CD4-positive, alpha-beta T cell (primary cell): Measurements from ENCODE around the gene FUZ. TPM values are rescaled to one million over a fixed set of nuclear protein-coding genes. Genes with fewer than 3 reads are reported as not detected.

Experiments
- ATAC-seq: fragments of 200-7000 bp; cut with Tn5 transposase; one replicate; pipeline ENCODE4 v1.10.0; 2022; ENCODE audit warnings: mild to moderate bottlenecking; ENCODE audit not compliant: poor library complexity
- CTCF ChIA-PET: fragments of 350-600 bp; sonication (Branson Sonifier 250); formaldehyde crosslinking; loops from one replicate; lab custom pipeline; 2021; ENCODE audit warnings: antibody characterized with exemption, inconsistent platforms; lab: Charles Lee
- POLR2A ChIA-PET: fragments of 350-600 bp; sonication (Branson Sonifier 250); formaldehyde crosslinking; loops from one replicate; lab custom pipeline; 2021; ENCODE audit warnings: antibody characterized with exemption, inconsistent platforms; lab: Charles Lee
- DNase-seq, 14 experiments: peaks; one replicate each; pipeline ENCODE4 v3.0.0-alpha.2; 2013 to 2020; ENCODE audit warnings: mixed read lengths in 2 of 14
- H3K27ac ChIP-seq, 2 donors: one replicate each; pipeline versions ENCODE4 v1.5.1 to v1.7.0; 2013; ENCODE audit warnings: low read length in 2 of 2, low read depth in 1 of 2, mild to moderate bottlenecking in 1 of 2
- H3K27me3 ChIP-seq, 2 experiments: 1 replicate in 1 of 2; 2 replicates in 1 of 2; pipeline versions ENCODE4 v1.6.1 to v1.7.0; 2013; ENCODE audit warnings: low read length in 2 of 2, control low read depth in 1 of 2, mild to moderate bottlenecking in 1 of 2, moderate library complexity in 1 of 2; ENCODE audit not compliant: insufficient read depth in 2 of 2, control insufficient read depth in 1 of 2
- H3K36me3 ChIP-seq: one replicate; pipeline ENCODE4 v1.6.1; 2013; ENCODE audit warnings: low read length, control low read depth; ENCODE audit not compliant: insufficient read depth
- H3K4me1 ChIP-seq: one replicate; pipeline ENCODE4 v1.6.1; 2013; ENCODE audit warnings: low read length, control low read depth; ENCODE audit not compliant: insufficient read depth
- H3K4me3 ChIP-seq: one replicate; pipeline ENCODE4 v1.5.1; 2013; ENCODE audit warnings: mild to moderate bottlenecking, low read length, moderate library complexity
- H3K9me3 ChIP-seq, 2 experiments: 1 replicate in 1 of 2; 2 replicates in 1 of 2; pipeline versions ENCODE4 v1.6.1 to v1.7.0; 2013; ENCODE audit warnings: low read length in 2 of 2, mild to moderate bottlenecking in 2 of 2, control low read depth in 1 of 2, moderate library complexity in 1 of 2; ENCODE audit not compliant: control insufficient read depth in 1 of 2, insufficient read depth in 1 of 2
- H3K27ac Mint-ChIP-seq: one replicate; pipeline ENCODE4 v1.8.0; 2020; ENCODE audit warnings: mixed read lengths
- H3K27me3 Mint-ChIP-seq: one replicate; pipeline ENCODE4 v1.8.0; 2021; ENCODE audit warnings: mixed read lengths
- H3K36me3 Mint-ChIP-seq: one replicate; pipeline ENCODE4 v1.8.0; 2021; ENCODE audit warnings: low read depth, mixed read lengths
- H3K4me1 Mint-ChIP-seq: one replicate; pipeline ENCODE4 v1.8.0; 2021; ENCODE audit warnings: low read depth, mixed read lengths
- H3K4me3 Mint-ChIP-seq: one replicate; pipeline ENCODE4 v1.8.0; 2020; ENCODE audit warnings: mild to moderate bottlenecking, mixed read lengths
- H3K9me3 Mint-ChIP-seq: one replicate; pipeline ENCODE4 v1.8.0; 2020; ENCODE audit warnings: mixed read lengths
- intact Hi-C, 2 experiments: fragments of 100-400 bp; cut with DNase I in 1 of 2; cut with micrococcal nuclease in 1 of 2; formaldehyde crosslinking; loops; one replicate each; pipeline versions ENCODE4 v1.15.1 to v1.9.0; 2023 to 2025; cut with DNase I, micrococcal nuclease
- total RNA-seq, 174 experiments: library from RNA in 2 of 174; stranded (reverse) in 2 of 174; gene quantifications; one replicate each; pipeline ENCODE4 v1.2.3 and lab custom pipeline; 2021 to 2026
- TF ChIP-seq, protein P1 (sequence below): fragments of 200-600 bp; IDR thresholded peaks from one replicate; pipeline ENCODE4 v1.8.0; 2022; ENCODE audit warnings: antibody characterized with exemption, mild to moderate bottlenecking

FUZ gene
- total RNA-seq, 2 experiments from 2014 or later: 14.9 to 15.2 TPM

DNA sequence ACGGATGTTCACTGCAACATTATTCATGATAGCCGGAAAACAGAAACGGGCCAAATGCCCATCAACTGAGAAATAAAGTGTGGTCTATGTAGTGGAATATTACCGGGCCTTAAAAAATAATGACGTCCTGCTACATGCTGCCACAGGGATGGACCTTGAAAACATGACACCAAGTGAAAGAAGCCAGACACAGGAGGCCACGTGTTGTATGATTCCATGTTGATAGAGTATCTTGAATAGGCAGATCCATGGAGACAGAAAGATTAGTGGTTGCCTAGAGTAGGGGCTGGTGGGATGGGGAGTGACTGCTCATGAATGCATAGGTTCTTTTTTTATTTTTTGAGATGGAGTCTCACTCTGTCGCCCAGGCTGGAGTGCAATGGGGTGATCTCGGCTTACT, 42.6 kb downstream of the FUZ start:
- ChIA-PET POLR2A (no interaction called here), CTCF (no interaction called here)
- H3K27ac Mint-ChIP-seq: no peak overlapping the region
- peaks cover 53% of the 10 kb centered on the region for H3K4me1 Mint-ChIP-seq
- ATAC-seq: no peak
- H3K9me3 Mint-ChIP-seq: no peaks in the 10 kb centered on the region
- peaks cover 3% of the 10 kb centered on the region for H3K36me3 ChIP-seq
- TF ChIP-seq, protein P1, sequence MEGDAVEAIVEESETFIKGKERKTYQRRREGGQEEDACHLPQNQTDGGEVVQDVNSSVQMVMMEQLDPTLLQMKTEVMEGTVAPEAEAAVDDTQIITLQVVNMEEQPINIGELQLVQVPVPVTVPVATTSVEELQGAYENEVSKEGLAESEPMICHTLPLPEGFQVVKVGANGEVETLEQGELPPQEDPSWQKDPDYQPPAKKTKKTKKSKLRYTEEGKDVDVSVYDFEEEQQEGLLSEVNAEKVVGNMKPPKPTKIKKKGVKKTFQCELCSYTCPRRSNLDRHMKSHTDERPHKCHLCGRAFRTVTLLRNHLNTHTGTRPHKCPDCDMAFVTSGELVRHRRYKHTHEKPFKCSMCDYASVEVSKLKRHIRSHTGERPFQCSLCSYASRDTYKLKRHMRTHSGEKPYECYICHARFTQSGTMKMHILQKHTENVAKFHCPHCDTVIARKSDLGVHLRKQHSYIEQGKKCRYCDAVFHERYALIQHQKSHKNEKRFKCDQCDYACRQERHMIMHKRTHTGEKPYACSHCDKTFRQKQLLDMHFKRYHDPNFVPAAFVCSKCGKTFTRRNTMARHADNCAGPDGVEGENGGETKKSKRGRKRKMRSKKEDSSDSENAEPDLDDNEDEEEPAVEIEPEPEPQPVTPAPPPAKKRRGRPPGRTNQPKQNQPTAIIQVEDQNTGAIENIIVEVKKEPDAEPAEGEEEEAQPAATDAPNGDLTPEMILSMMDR: no peak
- H3K4me1 ChIP-seq: peaks cover 30% of the 10 kb centered on the region
- no peaks in the 10 kb centered on the region for H3K27me3 ChIP-seq
- H3K27ac ChIP-seq: no peak overlapping the region
- H3K4me3 Mint-ChIP-seq: no peak overlapping the region
- DNase-seq: no peak
- H3K27me3 Mint-ChIP-seq: no peaks in the 10 kb centered on the region
- no peak overlapping the region for H3K4me3 ChIP-seq
- intact Hi-C loops: no loop called here
- H3K9me3 ChIP-seq: no peaks in the 10 kb centered on the region
- H3K36me3 Mint-ChIP-seq: peaks cover 31% of the 10 kb centered on the region

DNA sequence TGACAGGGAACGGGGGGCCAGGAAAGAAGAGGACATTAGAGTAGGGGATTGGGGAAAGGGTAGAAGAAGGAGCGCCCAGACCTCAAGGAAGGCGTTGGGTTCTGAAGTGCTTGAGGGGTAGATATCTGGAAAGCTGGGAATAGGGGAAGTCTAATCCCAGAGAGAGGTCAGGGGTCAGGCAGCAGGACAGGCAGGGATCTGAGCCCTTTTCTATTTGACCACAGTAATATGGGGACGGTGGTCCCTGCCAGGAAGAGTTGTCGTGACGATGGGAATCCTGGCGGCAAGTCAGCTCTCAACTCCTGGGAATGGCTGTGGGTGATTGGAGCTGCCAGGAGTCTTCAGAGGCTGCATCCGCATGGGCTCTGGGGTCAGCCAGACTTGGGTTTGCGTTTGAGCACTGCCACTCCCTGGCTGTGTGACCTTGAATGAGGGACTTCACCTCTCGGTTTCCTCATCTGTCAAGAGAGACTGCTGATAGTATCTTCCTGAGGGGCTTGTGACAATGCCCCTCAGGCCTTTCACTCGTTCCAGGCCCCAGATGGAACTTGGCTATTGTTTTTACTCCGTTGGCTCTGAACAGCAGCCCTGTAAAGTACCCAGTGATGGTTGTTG, 45.0 kb downstream of the FUZ start:
- Mint-ChIP-seq H3K27me3 (no peaks in the 10 kb centered on the region), H3K4me1 (peaks cover 47% of the 10 kb centered on the region), H3K36me3 (peaks cover 23% of the 10 kb centered on the region), H3K4me3 (peak overlapping the region; percentile 86), H3K27ac (peak overlapping the region; percentile 64), H3K9me3 (no peaks in the 10 kb centered on the region)
- Histone ChIP-seq H3K4me3 (peak overlapping the region; percentile 91), H3K27me3 (no peaks in the 10 kb centered on the region), H3K27ac (no peak overlapping the region), H3K36me3 (peaks cover 3% of the 10 kb centered on the region), H3K9me3 (no peaks in the 10 kb centered on the region), H3K4me1 (peaks cover 32% of the 10 kb centered on the region)
- ATAC-seq: no peak
- no peak for DNase-seq
- ChIA-PET POLR2A (interaction anchor here (2.0 to 2.3 kb wide), 2 partner anchors 45 to 50 kb away, joined by 17 to 26 read pairs; partner anchors contain the start of gene FUZ), CTCF (no interaction called here)
- intact Hi-C loops: loop anchor here (2.0 to 5.0 kb wide), 3 partner anchors 44 to 109 kb away; partner anchors contain the start of genes AKT1S1 (in 1 of the 2), FUZ (in 1 of the 2) and TBC1D17 (in 1 of the 2)
- TF ChIP-seq, protein P1: no peak

DNA sequence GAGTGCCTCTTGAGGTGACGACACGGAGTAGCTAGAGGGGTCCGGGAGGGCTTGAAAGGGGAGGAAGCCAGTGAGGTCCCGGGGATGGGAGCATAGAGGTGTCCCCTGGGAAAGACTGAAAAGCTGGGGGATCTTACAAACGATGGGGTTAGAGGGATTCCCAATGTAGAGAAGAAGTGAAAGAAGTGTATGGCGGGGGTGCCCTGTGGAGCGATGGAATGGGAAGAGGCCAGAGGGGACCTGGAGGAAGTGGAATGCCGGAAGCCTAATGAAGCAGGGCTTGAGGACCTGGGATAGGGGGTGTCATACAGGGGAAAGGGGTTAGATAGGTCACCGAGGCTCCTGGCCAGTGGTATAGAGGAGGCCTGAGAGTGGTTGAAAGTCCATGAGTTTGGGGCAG, 45.7 kb downstream of the FUZ start:
- TF ChIP-seq, protein P1: no peak
- POLR2A ChIA-PET: interaction anchor here (0.7 to 2.4 kb wide), 16 partner anchors 9 to 1148 kb away, joined by 3 to 26 read pairs (median 6); partner anchors contain the start of genes AKT1S1, ATF5, CPT1C and FUZ
- H3K27me3 Mint-ChIP-seq: no peaks in the 10 kb centered on the region
- peak overlapping the region; percentile 64 for H3K27ac Mint-ChIP-seq
- H3K4me3 ChIP-seq: peak overlapping the region; percentile 91
- peaks cover 3% of the 10 kb centered on the region for H3K36me3 ChIP-seq
- ATAC-seq: no peak
- no peaks in the 10 kb centered on the region for H3K27me3 ChIP-seq
- no peak for DNase-seq
- peaks cover 23% of the 10 kb centered on the region for H3K36me3 Mint-ChIP-seq
- no peaks in the 10 kb centered on the region for H3K9me3 ChIP-seq
- peaks cover 32% of the 10 kb centered on the region for H3K4me1 ChIP-seq
- peak overlapping the region; percentile 58 to 70 for H3K27ac ChIP-seq
- intact Hi-C loops: loop anchor here (2.0 to 5.0 kb wide), 3 partner anchors 45 to 110 kb away; partner anchors contain the start of genes AKT1S1 (in 1 of the 2), FUZ (in 1 of the 2) and TBC1D17 (in 1 of the 2)
- CTCF ChIA-PET: interaction anchor here (1.4 kb wide), 1 partner anchor 50 kb away, joined by 5 read pairs; no protein-coding TSS in a partner anchor
- H3K9me3 Mint-ChIP-seq: no peaks in the 10 kb centered on the region
- H3K4me1 Mint-ChIP-seq: peaks cover 47% of the 10 kb centered on the region
- H3K4me3 Mint-ChIP-seq: peak overlapping the region; percentile 86
